ENCODE results near the gene GIT2. TPM values are rescaled to one million over a fixed set of nuclear protein-coding genes. Genes with fewer than 3 reads are reported as not detected.

Gene GIT2
- total RNA-seq, 1 donor from 2014 or later: 40.7 TPM

DNA sequence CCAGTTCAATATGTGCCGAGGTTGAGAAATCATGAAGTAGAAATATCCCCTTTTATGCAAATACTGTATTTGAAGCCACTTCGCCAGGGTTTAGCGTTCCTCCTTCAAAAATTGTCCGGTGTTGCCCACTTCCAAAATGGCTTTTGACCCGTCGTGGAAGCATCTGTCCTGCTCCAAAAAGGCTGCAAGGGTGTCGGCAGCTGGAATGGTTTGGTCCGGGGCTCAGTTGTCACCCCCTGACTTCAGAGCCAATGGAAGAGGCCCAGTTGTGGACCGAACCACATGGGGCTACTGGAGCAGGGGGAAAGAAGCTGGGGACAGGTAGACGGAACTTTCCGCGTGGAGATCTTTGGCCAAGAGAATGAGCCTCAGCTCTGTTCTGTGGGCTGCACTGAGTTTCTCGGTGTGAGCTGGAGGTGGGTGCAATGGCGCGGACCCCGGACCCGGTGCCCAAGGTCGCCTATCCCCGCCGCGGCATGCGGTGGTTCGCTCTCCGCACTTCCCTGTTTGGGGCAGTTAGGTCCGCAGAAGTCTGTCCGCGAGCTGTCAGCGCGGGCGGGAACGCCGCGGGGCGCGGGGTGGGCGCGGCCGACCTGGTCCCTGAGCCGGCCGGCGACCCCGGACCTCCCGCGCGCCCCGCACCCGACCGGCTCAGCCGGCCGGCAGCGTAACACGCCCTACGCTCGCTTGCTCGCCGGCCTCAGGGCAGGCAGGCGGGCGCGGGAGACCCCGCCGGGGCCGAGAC lies 2.9 kb upstream of the GIT2 start, which contains the start of gene ANKRD13A:
ANKRD13A (plus strand) TSS at position 527 of the 745 bp plus-strand sequence. CDS start 259 bp downstream, outside the sequence.
- peak within 1 kb of the TSS; percentile 100 for H3K27ac Mint-ChIP-seq
- no peaks in the 10 kb centered on the region for H3K9me3 Mint-ChIP-seq (ENCODE audit: low read depth)
- H3K4me1 Mint-ChIP-seq (ENCODE audit: low read depth): peaks cover 21% of the 10 kb centered on the region
- H3K36me3 Mint-ChIP-seq (ENCODE audit: insufficient read depth): peaks cover 1% of the 10 kb centered on the region
- H3K27me3 Mint-ChIP-seq: no peaks in the 10 kb centered on the region
- peak within 1 kb of the TSS; percentile 92 for H3K4me3 Mint-ChIP-seq (ENCODE audit: low read depth)
- peak; percentile 69 for DNase-seq (ENCODE audit: low spot score, unreplicated experiment)
- TF ChIP-seq, protein P1, sequence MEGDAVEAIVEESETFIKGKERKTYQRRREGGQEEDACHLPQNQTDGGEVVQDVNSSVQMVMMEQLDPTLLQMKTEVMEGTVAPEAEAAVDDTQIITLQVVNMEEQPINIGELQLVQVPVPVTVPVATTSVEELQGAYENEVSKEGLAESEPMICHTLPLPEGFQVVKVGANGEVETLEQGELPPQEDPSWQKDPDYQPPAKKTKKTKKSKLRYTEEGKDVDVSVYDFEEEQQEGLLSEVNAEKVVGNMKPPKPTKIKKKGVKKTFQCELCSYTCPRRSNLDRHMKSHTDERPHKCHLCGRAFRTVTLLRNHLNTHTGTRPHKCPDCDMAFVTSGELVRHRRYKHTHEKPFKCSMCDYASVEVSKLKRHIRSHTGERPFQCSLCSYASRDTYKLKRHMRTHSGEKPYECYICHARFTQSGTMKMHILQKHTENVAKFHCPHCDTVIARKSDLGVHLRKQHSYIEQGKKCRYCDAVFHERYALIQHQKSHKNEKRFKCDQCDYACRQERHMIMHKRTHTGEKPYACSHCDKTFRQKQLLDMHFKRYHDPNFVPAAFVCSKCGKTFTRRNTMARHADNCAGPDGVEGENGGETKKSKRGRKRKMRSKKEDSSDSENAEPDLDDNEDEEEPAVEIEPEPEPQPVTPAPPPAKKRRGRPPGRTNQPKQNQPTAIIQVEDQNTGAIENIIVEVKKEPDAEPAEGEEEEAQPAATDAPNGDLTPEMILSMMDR (IDR thresholded peaks at IDR 0.05; ENCODE audit: unreplicated experiment): no peak

DNA sequence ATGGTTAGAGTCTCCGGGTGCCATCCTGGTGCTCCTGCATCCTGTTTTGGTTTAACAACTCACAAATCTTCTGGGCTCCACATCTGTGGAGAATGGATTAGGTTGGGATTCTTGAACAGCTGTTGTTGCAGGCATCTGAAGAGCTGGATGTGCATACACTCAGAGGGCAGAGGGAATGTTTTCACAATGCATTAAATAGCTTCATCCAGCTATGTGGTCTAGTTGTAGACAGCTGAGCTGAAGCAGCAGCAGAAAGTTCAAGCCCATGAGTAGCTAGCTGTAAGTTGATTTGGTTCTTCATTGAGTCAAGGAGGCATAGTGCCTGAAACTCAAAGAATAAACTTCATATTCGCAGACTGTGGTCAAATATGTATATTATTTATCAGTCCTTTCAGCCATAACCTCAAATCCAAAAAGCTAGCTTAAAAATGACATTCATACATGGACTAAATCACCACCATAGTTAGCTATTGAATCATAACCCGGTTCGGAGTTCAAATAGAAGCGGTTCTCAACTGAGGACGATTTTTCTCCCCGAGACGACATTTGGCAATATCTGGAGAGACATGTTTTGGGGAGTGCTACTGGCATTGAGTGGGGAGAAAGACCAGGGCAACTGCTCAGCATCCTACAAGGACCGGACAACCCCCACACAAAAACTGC lies 2.2 kb upstream of the GIT2 start:
- peaks cover 21% of the 10 kb centered on the region for H3K4me1 Mint-ChIP-seq (ENCODE audit: low read depth)
- no peaks in the 10 kb centered on the region for H3K9me3 Mint-ChIP-seq (ENCODE audit: low read depth)
- TF ChIP-seq, protein P1 (IDR thresholded peaks at IDR 0.05; ENCODE audit: unreplicated experiment): no peak
- H3K27me3 Mint-ChIP-seq: no peaks in the 10 kb centered on the region
- H3K36me3 Mint-ChIP-seq (ENCODE audit: insufficient read depth): no peaks in the 10 kb centered on the region
- DNase-seq (ENCODE audit: low spot score, unreplicated experiment): no peak
- H3K4me3 Mint-ChIP-seq (ENCODE audit: low read depth): peak overlapping the region; percentile 92
- peak overlapping the region; percentile 100 for H3K27ac Mint-ChIP-seq

DNA sequence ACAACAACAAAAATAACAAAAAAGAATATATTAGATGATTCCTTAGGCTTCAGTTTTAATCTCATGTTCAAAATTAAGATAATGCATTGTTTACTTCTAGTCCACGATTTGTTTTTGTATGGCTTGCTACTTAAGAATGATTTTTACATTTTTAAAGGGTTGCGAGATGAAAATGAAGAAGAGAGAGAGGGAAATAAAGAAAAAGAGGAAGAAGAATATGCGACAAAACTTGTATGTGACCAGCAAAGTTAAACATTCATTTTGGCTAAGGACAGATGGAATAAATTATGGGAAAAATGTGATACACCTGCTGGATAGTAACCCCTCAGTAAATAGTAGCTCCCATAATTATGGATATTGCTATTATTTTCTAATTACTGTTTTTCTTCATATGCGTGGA lies 1.2 kb upstream of the GIT2 start:
- H3K4me1 Mint-ChIP-seq (ENCODE audit: low read depth): peaks cover 21% of the 10 kb centered on the region
- H3K4me3 Mint-ChIP-seq (ENCODE audit: low read depth): peak overlapping the region; percentile 49
- no peaks in the 10 kb centered on the region for H3K9me3 Mint-ChIP-seq (ENCODE audit: low read depth)
- H3K27me3 Mint-ChIP-seq: no peaks in the 10 kb centered on the region
- no peak for DNase-seq (ENCODE audit: low spot score, unreplicated experiment)
- H3K27ac Mint-ChIP-seq: no peak overlapping the region
- TF ChIP-seq, protein P1 (IDR thresholded peaks at IDR 0.05; ENCODE audit: unreplicated experiment): no peak
- no peaks in the 10 kb centered on the region for H3K36me3 Mint-ChIP-seq (ENCODE audit: insufficient read depth)

DNA sequence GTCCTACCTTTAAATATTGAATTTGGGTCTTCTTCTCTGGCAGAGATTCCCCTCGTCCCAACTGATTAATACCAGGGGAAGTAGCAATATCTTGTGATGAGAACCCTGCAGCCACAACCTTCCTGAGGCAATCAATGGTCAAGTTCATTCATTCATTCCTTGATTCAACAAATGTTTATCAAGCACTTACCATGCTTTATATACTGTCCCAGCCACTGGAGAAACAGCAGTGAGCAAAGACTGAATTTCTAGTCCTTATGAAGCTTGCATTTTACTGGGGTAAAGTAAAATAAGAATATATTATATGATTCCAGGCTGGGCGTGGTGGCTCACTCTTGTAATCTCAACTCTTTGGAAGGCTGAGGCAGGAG lies 300 bp upstream of the GIT2 start:
- no peaks in the 10 kb centered on the region for H3K9me3 Mint-ChIP-seq (ENCODE audit: low read depth)
- peaks cover 21% of the 10 kb centered on the region for H3K4me1 Mint-ChIP-seq (ENCODE audit: low read depth)
- peak overlapping the region; percentile 82 for H3K4me3 Mint-ChIP-seq (ENCODE audit: low read depth)
- no peaks in the 10 kb centered on the region for H3K27me3 Mint-ChIP-seq
- H3K36me3 Mint-ChIP-seq (ENCODE audit: insufficient read depth): peaks cover under 1% of the 10 kb centered on the region
- peak overlapping the region; percentile 59 for H3K27ac Mint-ChIP-seq
- TF ChIP-seq, protein P1 (IDR thresholded peaks at IDR 0.05; ENCODE audit: unreplicated experiment): no peak
- no peak for DNase-seq (ENCODE audit: low spot score, unreplicated experiment)

DNA sequence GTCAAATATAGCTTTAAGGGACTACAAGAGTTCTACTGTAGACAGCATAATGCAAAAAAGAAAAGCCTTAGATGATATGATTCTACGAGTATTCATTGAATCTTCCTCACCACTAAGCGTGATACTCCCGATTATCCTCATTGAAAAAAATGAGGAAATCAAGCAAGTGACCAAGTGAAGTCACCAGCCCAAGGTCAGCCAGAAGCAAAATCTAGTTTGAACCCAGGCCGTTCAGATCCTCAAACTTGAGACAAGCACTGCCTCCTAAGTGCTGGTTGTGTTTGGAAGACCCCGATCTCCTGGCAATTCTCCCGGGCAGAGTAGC lies 845 bp downstream of the GIT2 start:
- TF ChIP-seq, protein P1 (IDR thresholded peaks at IDR 0.05; ENCODE audit: unreplicated experiment): no peak
- H3K4me1 Mint-ChIP-seq (ENCODE audit: low read depth): peaks cover 21% of the 10 kb centered on the region
- DNase-seq (ENCODE audit: low spot score, unreplicated experiment): no peak
- H3K27me3 Mint-ChIP-seq: no peaks in the 10 kb centered on the region
- peak overlapping the region; percentile 82 for H3K4me3 Mint-ChIP-seq (ENCODE audit: low read depth)
- peak overlapping the region; percentile 11 for H3K27ac Mint-ChIP-seq
- H3K9me3 Mint-ChIP-seq (ENCODE audit: low read depth): no peaks in the 10 kb centered on the region
- peaks cover 4% of the 10 kb centered on the region for H3K36me3 Mint-ChIP-seq (ENCODE audit: insufficient read depth)

All from progenitor cell of endocrine pancreas (in vitro differentiated cells).